OCI-LY1 (cell line): ENCODE measurements around the gene CD300A.

Experiments used
- H2AFZ ChIP-seq: fragments of 200-600 bp; sonication (generic), shearing (Covaris generic); 2 replicates; pipeline ENCODE4 v1.6.0; 2014; ENCODE audit warnings: antibody characterized with exemption, mild to moderate bottlenecking, low read length
- H3F3A ChIP-seq: fragments of 200-600 bp; sonication (generic), shearing (Covaris generic); 2 replicates; pipeline ENCODE4 v1.6.0; 2014; ENCODE audit warnings: mild to moderate bottlenecking, antibody characterized with exemption, low read length, moderate library complexity; ENCODE audit not compliant: insufficient read depth
- H3K27ac ChIP-seq: fragments of 200-600 bp; sonication (generic); 2 replicates; pipeline ENCODE4 v1.5.1; 2014; ENCODE audit warnings: low read length, mixed run types, mild to moderate bottlenecking, low read depth; ENCODE audit not compliant: poor library complexity, severe bottlenecking
- H3K27me3 ChIP-seq: fragments of 200-600 bp; sonication (generic); 2 replicates; pipeline ENCODE4 v1.6.0; 2014; ENCODE audit warnings: antibody characterized with exemption, mild to moderate bottlenecking, low read length, moderate library complexity; ENCODE audit not compliant: insufficient read depth
- H3K36me3 ChIP-seq: fragments of 200-600 bp; sonication (generic); 2 replicates; pipeline ENCODE4 v1.6.1; 2014; ENCODE audit warnings: mild to moderate bottlenecking, antibody characterized with exemption, low read length, moderate library complexity, mixed read lengths; ENCODE audit not compliant: insufficient read depth
- H3K4me1 ChIP-seq: fragments of 200-600 bp; sonication (generic); 2 replicates; pipeline ENCODE4 v1.5.1; 2014; ENCODE audit warnings: mild to moderate bottlenecking, low read length, moderate library complexity; ENCODE audit not compliant: insufficient read depth, severe bottlenecking
- H3K4me2 ChIP-seq: fragments of 200-600 bp; sonication (generic), shearing (Covaris generic); 2 replicates; pipeline ENCODE4 v1.6.1; 2014; ENCODE audit warnings: low read length
- H3K4me3 ChIP-seq: fragments of 200-600 bp; sonication (generic); 2 replicates; pipeline ENCODE4 v1.5.1; 2014; ENCODE audit warnings: low read length, low read depth, mild to moderate bottlenecking, mixed read lengths; ENCODE audit not compliant: poor library complexity, severe bottlenecking
- H3K79me2 ChIP-seq: fragments of 200-600 bp; shearing (Covaris generic); 2 replicates; pipeline ENCODE4 v1.6.1; 2016; ENCODE audit warnings: mixed run types, low read length, mixed read lengths; ENCODE audit not compliant: insufficient read depth
- H3K9ac ChIP-seq: fragments of 200-600 bp; sonication (generic), shearing (Covaris generic); 2 replicates; pipeline ENCODE4 v1.6.1; 2014; ENCODE audit warnings: mild to moderate bottlenecking, low read length, mixed read lengths
- H3K9me2 ChIP-seq: fragments of 200-600 bp; sonication (generic), shearing (Covaris generic); 2 replicates; pipeline ENCODE4 v1.6.1; 2014; ENCODE audit warnings: low read depth, mild to moderate bottlenecking, low read length, mixed read lengths
- H3K9me3 ChIP-seq: fragments of 200-600 bp; shearing (Covaris generic); 2 replicates; pipeline ENCODE4 v1.6.1; 2014; ENCODE audit warnings: low read length, mixed read lengths
- H4K20me1 ChIP-seq: fragments of 200-600 bp; sonication (generic), shearing (Covaris generic); 2 replicates; pipeline ENCODE4 v1.6.0; 2016; ENCODE audit warnings: mild to moderate bottlenecking, low read length; ENCODE audit not compliant: insufficient read depth
- CTCF ChIP-seq: fragments of 200-600 bp; sonication (generic), shearing (Covaris generic); IDR thresholded peaks from 2 replicates; pipeline ENCODE4 v1.5.1; 2017; ENCODE audit warnings: mild to moderate bottlenecking, antibody characterized with exemption, low read length, moderate library complexity, mixed read lengths
- EZH2 ChIP-seq: fragments of 200-600 bp; sonication (generic), shearing (Covaris generic); IDR thresholded peaks from 2 replicates; pipeline ENCODE4 v1.8.0; 2017; ENCODE audit warnings: borderline replicate concordance, mixed run types, mild to moderate bottlenecking, antibody characterized with exemption, low read length, moderate library complexity, mixed read lengths

The CD300A gene

GRCh38 chr17:74435775-74436359 is 30.6 kb upstream of the CD300A start:
- H3F3A ChIP-seq = no peaks in the 10 kb centered on the region
- TF ChIP-seq EZH2 (no peak), CTCF (no peak)
- H3K9me3 ChIP-seq = peaks cover 6% of the 10 kb centered on the region; the same call in 1 of the 2 replicates
- H3K9ac ChIP-seq = no peak overlapping the region
- no peak overlapping the region for H3K27ac ChIP-seq
- no peaks in the 10 kb centered on the region for H3K79me2 ChIP-seq
- H3K4me1 ChIP-seq = no peaks in the 10 kb centered on the region
- no peak overlapping the region for H2AFZ ChIP-seq
- H3K4me3 ChIP-seq = no peak overlapping the region
- H4K20me1 ChIP-seq = no peaks in the 10 kb centered on the region
- no peak overlapping the region for H3K4me2 ChIP-seq
- no peaks in the 10 kb centered on the region for H3K27me3 ChIP-seq
- H3K36me3 ChIP-seq = no peaks in the 10 kb centered on the region
- no peaks in the 10 kb centered on the region for H3K9me2 ChIP-seq

- Histone ChIP-seq H3K4me3 (no peak overlapping the region), H3K9me2 (no peaks in the 10 kb centered on the region), H3K79me2 (no peaks in the 10 kb centered on the region), H3K9ac (no peak overlapping the region), H3K27me3 (no peaks in the 10 kb centered on the region), H3K27ac (no peak overlapping the region), H3K4me1 (no peaks in the 10 kb centered on the region), H3K36me3 (no peaks in the 10 kb centered on the region), H4K20me1 (no peaks in the 10 kb centered on the region), H3K4me2 (no peak overlapping the region), H3K9me3 (peaks cover 6% of the 10 kb centered on the region; the same call in 1 of the 2 replicates), H2AFZ (no peak overlapping the region), H3F3A (no peaks in the 10 kb centered on the region)
- TF ChIP-seq CTCF (peak; percentile 62), EZH2 (no peak)
Measured at GRCh38 chr17:74437702-74438101, 28.7 kb upstream of the CD300A start.

- H3K4me1 ChIP-seq = no peaks in the 10 kb centered on the region
- peaks cover 6% of the 10 kb centered on the region; the same call in 1 of the 2 replicates for H3K9me3 ChIP-seq
- no peak overlapping the region for H2AFZ ChIP-seq
- H3K4me3 ChIP-seq = no peak overlapping the region
- H3F3A ChIP-seq = no peaks in the 10 kb centered on the region
- H3K27me3 ChIP-seq = no peaks in the 10 kb centered on the region
- H3K36me3 ChIP-seq = no peaks in the 10 kb centered on the region
- no peak overlapping the region for H3K4me2 ChIP-seq
- H3K9me2 ChIP-seq = no peaks in the 10 kb centered on the region
- H3K27ac ChIP-seq = no peak overlapping the region
- no peaks in the 10 kb centered on the region for H3K79me2 ChIP-seq
- no peaks in the 10 kb centered on the region for H4K20me1 ChIP-seq
- TF ChIP-seq EZH2 (no peak), CTCF (no peak)
- no peak overlapping the region for H3K9ac ChIP-seq
Measured at GRCh38 chr17:74439691-74440567, 26.5 kb upstream of the CD300A start.
